ENCODE results near the gene MUC12.

MUC12 gene

GRCh38 chr7:101066141-101066832 lies 96.9 kb downstream of the MUC12 start:
- DNase-seq (ENCODE audit: low read depth): no peak

- no peak for DNase-seq (ENCODE audit: low read depth)
Measured at GRCh38 chr7:101066833-101067177, 97.4 kb downstream of the MUC12 start.

DNA sequence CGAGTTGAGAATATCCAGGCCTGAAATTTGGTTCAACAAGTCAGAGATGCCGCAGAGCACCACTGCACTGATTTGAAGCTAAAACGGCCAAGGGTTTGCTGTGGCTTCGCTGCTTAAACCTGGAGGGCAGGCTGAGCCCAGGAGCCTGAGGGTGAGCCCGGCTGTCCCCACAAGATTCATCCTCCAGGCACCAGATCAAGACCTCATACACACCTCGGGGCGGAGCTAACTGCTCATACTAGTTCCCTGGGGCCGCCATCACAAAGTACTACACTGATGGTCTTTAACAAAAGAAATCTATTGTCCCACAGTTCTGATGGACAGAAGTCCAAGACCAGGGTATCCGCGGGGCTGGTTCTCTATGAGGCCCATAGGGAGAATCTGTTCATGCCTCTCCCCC lies 99.0 kb downstream of the MUC12 start:
- no peak for DNase-seq (ENCODE audit: low read depth)

All from GM04504 (cell line).